HepG2 (cell line): ENCODE results near the gene WDR48. TPM values are rescaled to one million over a fixed set of nuclear protein-coding genes. Genes with fewer than 3 reads are reported as not detected.

Source experiments
- ATAC-seq: fragments of 200-7000 bp; cut with Tn5 transposase; 3 replicates; pipeline ENCODE4 v1.9.1; 2020; ENCODE audit warnings: mild to moderate bottlenecking, moderate library complexity
- BruUV-seq: library from RNA; stranded (reverse); fragments of 400-500 nt; replicated peaks from 2 replicates; lab custom pipeline; 2021; lab: Mats Ljungman, UMichigan
- CTCF ChIA-PET: fragments of 300-600 bp; formaldehyde crosslinking; extraction: SDS; loops from one replicate; lab custom pipeline; 2021; ENCODE audit warnings: low total read pairs, inconsistent platforms, low intra/inter-chr PET ratio; lab: Yijun Ruan, JAX
- POLR2A ChIA-PET: fragments of 350-600 bp; sonication (Branson Sonifier 250); formaldehyde crosslinking; loops from one replicate; lab custom pipeline; 2020; ENCODE audit warnings: antibody characterized with exemption, inconsistent platforms; lab: Yijun Ruan, JAX
- DNase-seq: peaks from one replicate; pipeline ENCODE4 v3.0.0-alpha.2; 2015; ENCODE audit warnings: low spot score
- FAIRE-seq: peaks from 3 replicates; lab custom pipeline; 2011; peaks lifted over from hg19 to GRCh38; lab: Jason Lieb, UNC
- H2AFZ ChIP-seq: one replicate; pipeline ENCODE4 v1.6.1; 2011; ENCODE audit warnings: low read length, inconsistent platforms
- H3K27ac ChIP-seq: fragments of 300-600 bp; 3 replicates; pipeline ENCODE4 v1.8.0; 2011; ENCODE audit warnings: mixed run types, mild to moderate bottlenecking, mixed read lengths, low read length, inconsistent platforms; ENCODE audit not compliant: insufficient read depth; ENCODE audit errors: extremely low read length
- H3K27me3 ChIP-seq, 2 experiments: fragments of 200-600 bp in 1 of 2; 2 replicates in 1 of 2; 3 replicates in 1 of 2; pipeline versions ENCODE4 v1.6.0 to v1.8.0; 2011; ENCODE audit warnings: low read length in 2 of 2, mild to moderate bottlenecking in 2 of 2, moderate library complexity in 2 of 2, inconsistent platforms in 1 of 2; ENCODE audit not compliant: insufficient read depth in 2 of 2, control insufficient read depth in 1 of 2
- H3K36me3 ChIP-seq, 2 experiments: fragments of 200-600 bp in 1 of 2; replicated peaks in 1 of 2; 2 replicates in 1 of 2; 3 replicates in 1 of 2; pipeline versions ENCODE4 v1.5.1 to v1.8.0; 2011; ENCODE audit warnings: low read length in 2 of 2, inconsistent platforms in 1 of 2; ENCODE audit not compliant: insufficient read depth in 2 of 2, control insufficient read depth in 1 of 2
- H3K4me1 ChIP-seq: 2 replicates; pipeline ENCODE4 v1.5.1; 2012; ENCODE audit warnings: low read length, inconsistent platforms; ENCODE audit not compliant: insufficient read depth
- H3K4me2 ChIP-seq: 2 replicates; pipeline ENCODE4 v1.6.0; 2011; ENCODE audit warnings: low read depth, low read length, inconsistent platforms
- H3K4me3 ChIP-seq, 3 experiments: fragments of 200-600 bp in 1 of 3; sonication (generic), shearing (Covaris generic) in 1 of 3; replicated peaks in 1 of 3; 2 replicates each; pipeline ENCODE4 v1.5.1; 2011 to 2016; ENCODE audit warnings: low read length in 3 of 3, inconsistent platforms in 2 of 3, low read depth in 2 of 3, mild to moderate bottlenecking in 2 of 3, control low read depth in 1 of 3, mixed read lengths in 1 of 3; ENCODE audit not compliant: insufficient read depth in 1 of 3
- H3K79me2 ChIP-seq: one replicate; pipeline ENCODE4 v1.6.1; 2011; ENCODE audit warnings: low read length, inconsistent platforms; ENCODE audit not compliant: insufficient read depth
- H3K9ac ChIP-seq: 2 replicates; pipeline ENCODE4 v1.6.0; 2011; ENCODE audit warnings: mild to moderate bottlenecking, low read depth, low read length, inconsistent platforms; ENCODE audit not compliant: insufficient read depth
- H3K9me3 ChIP-seq: 2 replicates; pipeline ENCODE4 v1.5.1; 2012; ENCODE audit warnings: mild to moderate bottlenecking, low read length
- H4K20me1 ChIP-seq: 2 replicates; pipeline ENCODE4 v1.6.0; 2011; ENCODE audit warnings: inconsistent platforms, mild to moderate bottlenecking, low read length, moderate library complexity; ENCODE audit not compliant: insufficient read depth
- KMT2B ChIP-seq: IDR thresholded peaks from 2 replicates; pipeline ENCODE4 v1.6.1; 2016; ENCODE audit warnings: missing genetic modification reagents, missing compliant biosample characterization
- NRL ChIP-seq: sonication (generic); formaldehyde crosslinking; IDR thresholded peaks from 2 replicates; pipeline ENCODE4 v1.5.0; 2020; ENCODE audit warnings: missing genetic modification reagents, mild to moderate bottlenecking, moderate library complexity, borderline replicate concordance
- TCF7 ChIP-seq: sonication (generic); IDR thresholded peaks from 2 replicates; pipeline ENCODE4 v1.6.1; 2016; ENCODE audit warnings: antibody characterized with exemption, low read depth
- ZFP36 ChIP-seq: fragments of 150-350 bp; IDR thresholded peaks from 2 replicates; pipeline ENCODE4 v1.6.1; 2018; ENCODE audit warnings: borderline replicate concordance, low read length, low read depth; ENCODE audit not compliant: partially characterized antibody
- ZNF136 ChIP-seq: sonication (generic); formaldehyde crosslinking; IDR thresholded peaks from 2 replicates; pipeline ENCODE4 v1.8.1; 2022; ENCODE audit warnings: low read depth, mild to moderate bottlenecking, moderate library complexity, missing genetic modification reagents
- ZNF263 ChIP-seq: sonication (generic); formaldehyde crosslinking; IDR thresholded peaks from 2 replicates; pipeline ENCODE4 v1.4.0; 2020; ENCODE audit warnings: missing genetic modification reagents
- ZNF382 ChIP-seq: sonication (generic); formaldehyde crosslinking; IDR thresholded peaks from 2 replicates; pipeline ENCODE4 v1.5.0; 2020; ENCODE audit warnings: missing genetic modification reagents, mild to moderate bottlenecking, borderline replicate concordance
- ZNF556 ChIP-seq: sonication (generic); formaldehyde crosslinking; IDR thresholded peaks from 2 replicates; pipeline ENCODE4 v1.4.0; 2020; ENCODE audit warnings: mild to moderate bottlenecking, missing genetic modification reagents, borderline replicate concordance
- ZNF605 ChIP-seq: sonication (generic); formaldehyde crosslinking; IDR thresholded peaks from 2 replicates; pipeline ENCODE4 v1.8.0; 2022; ENCODE audit warnings: mild to moderate bottlenecking, missing genetic modification reagents
- ZNF883 ChIP-seq: sonication (generic); formaldehyde crosslinking; IDR thresholded peaks from 2 replicates; pipeline ENCODE4 v1.5.1; 2020; ENCODE audit warnings: mild to moderate bottlenecking, missing genetic modification reagents; ENCODE audit errors: not compliant biosample characterization
- WGBS: methylation state at CpG from one replicate; pipeline ENCODE4 v1.1.6; 2017; ENCODE audit warnings: low lambda C conversion rate; 5-methylcytosine and 5-hydroxymethylcytosine counted together
- in situ Hi-C: cut with HindIII; loops from 2 replicates; pipeline ENCODE4 v1.10.0; 2017; ENCODE audit warnings: low pct_unique_long_range_greater_than_20kb; ENCODE audit not compliant: extremely low pct_ligation_motif_present
- intact Hi-C: fragments of 100-400 bp; cut with micrococcal nuclease; formaldehyde crosslinking; loops from one replicate; pipeline ENCODE4 v1.10.0; 2022; ENCODE audit not compliant: unreplicated experiment
- polyA plus RNA-seq, 8 experiments: library from polyadenylated mRNA; depleted of rRNA in 3 of 8; stranded (reverse) in 7 of 8; unstranded in 1 of 8; fragments of >200 nt; fragmentation: Illumina TruSeq in 4 of 8; extraction: Trizol in 4 of 8; gene quantifications; 2 replicates each; pipeline versions ENCODE4 v1.2.1 to v1.2.3, GENCODE V29; 2011 to 2016; ENCODE audit warnings: low read depth in 4 of 8, missing spikeins in 1 of 8, mixed read lengths in 1 of 8; ENCODE audit not compliant: insufficient read depth in 1 of 8
- total RNA-seq, 5 experiments: library from RNA; depleted of rRNA; stranded (reverse); fragments of >200 nt; fragmentation: Illumina TruSeq; extraction: Trizol; gene quantifications; 2 replicates each; pipeline ENCODE4 v1.2.3, GENCODE V29; 2016; ENCODE audit warnings: low read depth in 1 of 5
- TF ChIP-seq, protein P1 (sequence below): sonication (generic); formaldehyde crosslinking; IDR thresholded peaks from 2 replicates; pipeline ENCODE4 v1.4.0; 2020; ENCODE audit warnings: mild to moderate bottlenecking, low read depth, missing genetic modification reagents
- TF ChIP-seq, protein P2 (sequence below): sonication (generic); formaldehyde crosslinking; IDR thresholded peaks from one replicate; pipeline ENCODE4 v1.5.1; 2020; ENCODE audit warnings: mild to moderate bottlenecking, missing genetic modification reagents; ENCODE audit errors: not compliant biosample characterization

WDR48 gene
- total and polyA plus RNA-seq, 2 of the 13 experiments (the other 11 are each of a cell fraction or from before 2014, with no cell fraction given) = 29.2 to 31.2 TPM

DNA sequence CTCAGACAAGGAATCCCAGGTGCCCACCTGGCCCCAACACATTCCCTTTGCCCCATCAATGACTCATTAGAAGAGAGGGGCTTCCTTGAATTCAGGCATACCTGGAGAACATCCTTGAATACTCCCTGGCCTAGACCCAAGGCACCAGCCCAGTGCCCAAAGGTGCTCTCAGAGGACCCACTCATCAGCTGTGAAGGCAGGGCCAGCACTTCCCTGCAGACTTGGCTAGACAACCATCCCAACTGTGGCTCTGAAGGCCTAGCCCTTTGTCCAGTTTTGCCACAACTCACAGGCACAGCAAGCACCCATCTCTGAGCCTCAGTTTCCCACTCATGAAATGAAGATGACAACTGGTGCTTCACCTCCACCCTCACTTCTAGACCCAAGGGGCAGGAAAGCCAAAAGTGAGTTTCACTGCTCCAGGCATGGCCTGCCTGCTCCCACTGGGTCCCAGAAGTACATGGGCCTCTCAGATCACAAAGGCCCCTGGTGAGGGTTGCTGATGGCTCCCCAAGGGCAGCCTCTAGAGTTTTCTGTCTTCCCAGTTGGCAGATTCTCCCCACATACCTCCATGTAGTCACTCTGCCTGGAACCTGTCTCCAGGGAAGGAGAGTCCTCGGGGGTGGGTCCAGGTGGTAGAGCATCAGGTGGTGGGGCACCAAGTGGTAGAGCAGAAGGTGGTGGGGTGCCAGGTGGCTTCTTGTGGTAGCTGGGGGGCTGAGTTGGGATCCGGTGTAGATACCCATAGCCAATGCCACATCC, 48.1 kb downstream of the WDR48 start:
- no peak overlapping the region for H3K4me3 ChIP-seq
- no peaks in the 10 kb centered on the region for H3K27me3 ChIP-seq
- no peaks in the 10 kb centered on the region for H3K9me3 ChIP-seq
- H2AFZ ChIP-seq = no peak overlapping the region
- ATAC-seq = no peak
- no peak for FAIRE-seq
- intact Hi-C loops = loop anchor here (5.0 kb wide), 1 partner anchor 1643 kb away; no protein-coding TSS in a partner anchor
- no peak for DNase-seq
- H3K27ac ChIP-seq = no peak overlapping the region
- CTCF ChIA-PET = no interaction called here
- in situ Hi-C loops = no loop called here
- H3K4me1 ChIP-seq = peaks cover 23% of the 10 kb centered on the region
- BruUV-seq = no TSS peak
- H3K36me3 ChIP-seq = peaks cover 13 to 53% of the 10 kb centered on the region in 2 experiments
- no peaks in the 10 kb centered on the region for H4K20me1 ChIP-seq
- peaks cover 6% of the 10 kb centered on the region for H3K79me2 ChIP-seq
- H3K4me2 ChIP-seq = no peak overlapping the region
- H3K9ac ChIP-seq = no peak overlapping the region
- POLR2A ChIA-PET = no interaction called here
- WGBS = 100% methylated on average over 2 of the region's 2 CpGs
- TF ChIP-seq ZNF883 (CRISPR knock-in tag) (no peak), ZNF136 (CRISPR knock-in tag) (no peak), ZFP36 (no peak), ZNF556 (CRISPR knock-in tag) (no peak), ZNF605 (CRISPR knock-in tag) (no peak), ZNF382 (CRISPR knock-in tag) (no peak), NRL (CRISPR knock-in tag) (no peak), TCF7 (no peak), ZNF263 (CRISPR knock-in tag) (no peak), KMT2B (CRISPR knock-in tag) (no peak)
- TF ChIP-seq, protein P1, sequence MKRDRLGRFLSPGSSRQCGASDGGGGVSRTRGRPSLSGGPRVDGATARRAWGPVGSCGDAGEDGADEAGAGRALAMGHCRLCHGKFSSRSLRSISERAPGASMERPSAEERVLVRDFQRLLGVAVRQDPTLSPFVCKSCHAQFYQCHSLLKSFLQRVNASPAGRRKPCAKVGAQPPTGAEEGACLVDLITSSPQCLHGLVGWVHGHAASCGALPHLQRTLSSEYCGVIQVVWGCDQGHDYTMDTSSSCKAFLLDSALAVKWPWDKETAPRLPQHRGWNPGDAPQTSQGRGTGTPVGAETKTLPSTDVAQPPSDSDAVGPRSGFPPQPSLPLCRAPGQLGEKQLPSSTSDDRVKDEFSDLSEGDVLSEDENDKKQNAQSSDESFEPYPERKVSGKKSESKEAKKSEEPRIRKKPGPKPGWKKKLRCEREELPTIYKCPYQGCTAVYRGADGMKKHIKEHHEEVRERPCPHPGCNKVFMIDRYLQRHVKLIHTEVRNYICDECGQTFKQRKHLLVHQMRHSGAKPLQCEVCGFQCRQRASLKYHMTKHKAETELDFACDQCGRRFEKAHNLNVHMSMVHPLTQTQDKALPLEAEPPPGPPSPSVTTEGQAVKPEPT (CRISPR knock-in tag) = no peak
- TF ChIP-seq, protein P2, sequence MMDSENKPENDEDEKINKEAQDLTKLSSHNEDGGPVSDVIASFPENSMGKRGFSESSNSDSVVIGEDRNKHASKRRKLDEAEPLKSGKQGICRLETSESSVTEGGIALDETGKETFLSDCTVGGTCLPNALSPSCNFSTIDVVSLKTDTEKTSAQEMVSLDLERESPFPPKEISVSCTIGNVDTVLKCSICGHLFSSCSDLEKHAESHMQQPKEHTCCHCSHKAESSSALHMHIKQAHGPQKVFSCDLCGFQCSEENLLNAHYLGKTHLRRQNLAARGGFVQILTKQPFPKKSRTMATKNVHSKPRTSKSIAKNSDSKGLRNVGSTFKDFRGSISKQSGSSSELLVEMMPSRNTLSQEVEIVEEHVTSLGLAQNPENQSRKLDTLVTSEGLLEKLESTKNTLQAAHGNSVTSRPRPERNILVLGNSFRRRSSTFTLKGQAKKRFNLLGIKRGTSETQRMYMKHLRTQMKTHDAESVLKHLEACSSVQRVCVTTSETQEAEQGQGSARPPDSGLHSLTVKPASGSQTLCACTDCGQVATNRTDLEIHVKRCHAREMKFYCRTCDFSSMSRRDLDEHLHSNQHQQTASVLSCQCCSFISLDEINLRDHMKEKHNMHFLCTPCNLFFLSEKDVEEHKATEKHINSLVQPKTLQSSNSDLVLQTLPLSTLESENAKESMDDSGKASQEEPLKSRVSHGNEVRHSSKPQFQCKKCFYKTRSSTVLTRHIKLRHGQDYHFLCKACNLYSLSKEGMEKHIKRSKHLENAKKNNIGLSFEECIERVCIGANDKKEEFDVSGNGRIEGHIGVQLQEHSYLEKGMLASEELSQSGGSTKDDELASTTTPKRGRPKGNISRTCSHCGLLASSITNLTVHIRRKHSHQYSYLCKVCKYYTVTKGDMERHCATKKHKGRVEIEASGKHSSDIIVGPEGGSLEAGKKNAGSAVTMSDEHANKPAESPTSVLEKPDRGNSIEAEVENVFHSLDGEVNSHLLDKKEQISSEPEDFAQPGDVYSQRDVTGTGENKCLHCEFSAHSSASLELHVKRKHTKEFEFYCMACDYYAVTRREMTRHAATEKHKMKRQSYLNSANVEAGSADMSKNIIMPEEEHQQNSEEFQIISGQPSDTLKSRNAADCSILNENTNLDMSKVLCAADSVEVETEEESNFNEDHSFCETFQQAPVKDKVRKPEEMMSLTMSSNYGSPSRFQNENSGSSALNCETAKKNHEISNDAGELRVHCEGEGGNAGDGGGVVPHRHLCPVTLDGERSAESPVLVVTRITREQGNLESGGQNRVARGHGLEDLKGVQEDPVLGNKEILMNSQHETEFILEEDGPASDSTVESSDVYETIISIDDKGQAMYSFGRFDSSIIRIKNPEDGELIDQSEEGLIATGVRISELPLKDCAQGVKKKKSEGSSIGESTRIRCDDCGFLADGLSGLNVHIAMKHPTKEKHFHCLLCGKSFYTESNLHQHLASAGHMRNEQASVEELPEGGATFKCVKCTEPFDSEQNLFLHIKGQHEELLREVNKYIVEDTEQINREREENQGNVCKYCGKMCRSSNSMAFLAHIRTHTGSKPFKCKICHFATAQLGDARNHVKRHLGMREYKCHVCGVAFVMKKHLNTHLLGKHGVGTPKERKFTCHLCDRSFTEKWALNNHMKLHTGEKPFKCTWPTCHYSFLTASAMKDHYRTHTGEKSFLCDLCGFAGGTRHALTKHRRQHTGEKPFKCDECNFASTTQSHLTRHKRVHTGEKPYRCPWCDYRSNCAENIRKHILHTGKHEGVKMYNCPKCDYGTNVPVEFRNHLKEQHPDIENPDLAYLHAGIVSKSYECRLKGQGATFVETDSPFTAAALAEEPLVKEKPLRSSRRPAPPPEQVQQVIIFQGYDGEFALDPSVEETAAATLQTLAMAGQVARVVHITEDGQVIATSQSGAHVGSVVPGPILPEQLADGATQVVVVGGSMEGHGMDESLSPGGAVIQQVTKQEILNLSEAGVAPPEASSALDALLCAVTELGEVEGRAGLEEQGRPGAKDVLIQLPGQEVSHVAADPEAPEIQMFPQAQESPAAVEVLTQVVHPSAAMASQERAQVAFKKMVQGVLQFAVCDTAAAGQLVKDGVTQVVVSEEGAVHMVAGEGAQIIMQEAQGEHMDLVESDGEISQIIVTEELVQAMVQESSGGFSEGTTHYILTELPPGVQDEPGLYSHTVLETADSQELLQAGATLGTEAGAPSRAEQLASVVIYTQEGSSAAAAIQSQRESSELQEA (CRISPR knock-in tag) = no peak
